Measurements from ENCODE around the gene TACC2. TPM values are rescaled to one million over a fixed set of nuclear protein-coding genes. Genes with fewer than 3 reads are reported as not detected.

Gene TACC2
- total RNA-seq, 1 experiment from 2014 or later, result 15.8 TPM

DNA sequence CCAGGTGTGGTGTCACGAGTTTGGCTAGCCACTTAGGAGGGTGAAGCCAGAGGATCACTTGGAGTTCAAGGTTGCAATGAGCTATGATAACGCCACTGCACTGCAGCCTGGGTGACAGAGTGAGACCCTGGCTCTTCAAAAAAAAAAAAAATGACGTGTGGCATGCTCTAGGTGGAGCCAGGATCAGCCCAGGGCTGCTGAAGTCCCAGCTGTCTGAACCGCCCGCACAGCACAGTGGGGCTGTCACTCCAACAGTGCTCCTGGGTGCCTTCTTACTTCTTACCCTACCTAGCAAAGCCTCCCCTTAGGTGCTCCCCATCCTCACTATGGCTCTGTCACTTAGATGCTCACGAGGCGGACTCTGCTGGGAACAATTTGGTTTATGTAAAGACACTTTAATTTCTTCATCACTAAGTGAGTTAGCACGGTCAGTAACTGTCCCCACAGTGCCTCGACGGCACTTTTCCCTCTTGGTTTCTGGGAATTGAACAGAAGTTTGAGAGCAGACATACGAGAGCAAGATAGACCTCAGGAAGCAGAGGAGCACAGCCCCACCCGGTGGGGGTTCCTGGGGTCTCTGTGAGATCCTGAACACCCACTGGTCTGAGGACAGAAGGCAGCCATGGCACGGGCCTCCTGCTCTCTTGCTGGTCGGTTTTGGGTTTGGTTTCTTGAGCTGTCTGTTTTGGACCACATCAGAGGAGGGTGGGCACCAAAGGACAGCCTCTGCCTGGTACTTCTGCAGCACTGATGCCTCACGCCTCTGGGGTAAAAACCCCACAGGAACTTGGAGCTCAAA is 215.9 kb downstream of the TACC2 start:
- H3F3A ChIP-seq (ENCODE audit: insufficient read depth, low read depth), result no peaks in the 10 kb centered on the region
- H3K9me2 ChIP-seq (ENCODE audit: insufficient read depth), result no peaks in the 10 kb centered on the region
- intact Hi-C loops (cut with micrococcal nuclease; ENCODE audit: unreplicated experiment), result no loop called here
- no peaks in the 10 kb centered on the region for H3K9me3 ChIP-seq (ENCODE audit: insufficient read depth, low read depth)
- no peaks in the 10 kb centered on the region for H3K4me1 ChIP-seq (replicated peaks; ENCODE audit: insufficient read depth)
- ChIA-PET POLR2A (ENCODE audit: unreplicated experiment) (no interaction called here), CTCF (no interaction called here)
- TF ChIP-seq EZH2 (IDR thresholded peaks at IDR 0.05; ENCODE audit: low read depth), result no peak
- TF ChIP-seq, protein P1, sequence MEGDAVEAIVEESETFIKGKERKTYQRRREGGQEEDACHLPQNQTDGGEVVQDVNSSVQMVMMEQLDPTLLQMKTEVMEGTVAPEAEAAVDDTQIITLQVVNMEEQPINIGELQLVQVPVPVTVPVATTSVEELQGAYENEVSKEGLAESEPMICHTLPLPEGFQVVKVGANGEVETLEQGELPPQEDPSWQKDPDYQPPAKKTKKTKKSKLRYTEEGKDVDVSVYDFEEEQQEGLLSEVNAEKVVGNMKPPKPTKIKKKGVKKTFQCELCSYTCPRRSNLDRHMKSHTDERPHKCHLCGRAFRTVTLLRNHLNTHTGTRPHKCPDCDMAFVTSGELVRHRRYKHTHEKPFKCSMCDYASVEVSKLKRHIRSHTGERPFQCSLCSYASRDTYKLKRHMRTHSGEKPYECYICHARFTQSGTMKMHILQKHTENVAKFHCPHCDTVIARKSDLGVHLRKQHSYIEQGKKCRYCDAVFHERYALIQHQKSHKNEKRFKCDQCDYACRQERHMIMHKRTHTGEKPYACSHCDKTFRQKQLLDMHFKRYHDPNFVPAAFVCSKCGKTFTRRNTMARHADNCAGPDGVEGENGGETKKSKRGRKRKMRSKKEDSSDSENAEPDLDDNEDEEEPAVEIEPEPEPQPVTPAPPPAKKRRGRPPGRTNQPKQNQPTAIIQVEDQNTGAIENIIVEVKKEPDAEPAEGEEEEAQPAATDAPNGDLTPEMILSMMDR (conservative IDR thresholded peaks at IDR 0.05), result no peak
- DNase-seq, result no peak
- no TSS peak for BruUV-seq (replicated peaks)
- H2AFZ ChIP-seq, result no peak overlapping the region
- H3K79me2 ChIP-seq (ENCODE audit: low read depth), result no peaks in the 10 kb centered on the region
- no peaks in the 10 kb centered on the region for H3K27me3 ChIP-seq (ENCODE audit: insufficient read depth, low read depth)
- H3K27ac ChIP-seq, result no peak overlapping the region
- no peaks in the 10 kb centered on the region for H3K36me3 ChIP-seq (ENCODE audit: low read depth)
- no peak overlapping the region for H3K4me2 ChIP-seq
- H3K4me3 ChIP-seq, result no peak overlapping the region
- H4K20me1 ChIP-seq (ENCODE audit: insufficient read depth), result no peaks in the 10 kb centered on the region

DNA sequence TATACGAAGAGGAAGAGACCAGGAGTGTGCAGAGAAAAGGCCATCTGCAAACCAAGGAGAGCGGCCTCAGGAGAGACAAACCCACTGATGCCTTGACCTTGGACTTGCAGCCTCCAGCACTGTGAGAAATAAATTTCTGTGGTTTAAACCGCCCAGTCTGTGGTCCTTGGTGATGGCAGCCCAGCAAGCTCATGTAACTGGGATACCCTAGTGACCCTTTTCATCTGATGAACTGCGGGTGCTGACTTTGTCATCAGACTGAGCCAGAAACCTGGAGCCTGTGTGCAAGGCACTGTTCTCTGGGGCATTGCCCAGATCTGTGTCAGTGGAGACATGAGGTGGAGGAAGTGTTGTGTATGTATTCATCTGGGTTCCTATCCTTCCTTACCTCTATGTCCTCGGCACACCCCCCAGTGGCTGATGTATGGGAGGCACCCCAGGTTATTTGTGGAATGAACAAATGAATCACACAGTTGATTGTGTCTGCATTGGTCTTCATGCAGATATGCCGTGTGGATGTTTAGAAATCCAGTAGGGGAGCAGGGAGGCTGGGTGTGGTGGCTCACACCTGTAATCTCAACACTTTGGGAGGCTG is 217.6 kb downstream of the TACC2 start:
- no peak overlapping the region for H2AFZ ChIP-seq
- H3K27me3 ChIP-seq (ENCODE audit: insufficient read depth, low read depth), result no peaks in the 10 kb centered on the region
- H3K36me3 ChIP-seq (ENCODE audit: low read depth), result no peaks in the 10 kb centered on the region
- no peaks in the 10 kb centered on the region for H3K79me2 ChIP-seq (ENCODE audit: low read depth)
- H3K27ac ChIP-seq, result no peak overlapping the region
- TF ChIP-seq, protein P1 (conservative IDR thresholded peaks at IDR 0.05), result no peak
- no peak for TF ChIP-seq EZH2 (IDR thresholded peaks at IDR 0.05; ENCODE audit: low read depth)
- no peaks in the 10 kb centered on the region for H3K4me1 ChIP-seq (replicated peaks; ENCODE audit: insufficient read depth)
- BruUV-seq (replicated peaks), result no TSS peak
- ChIA-PET POLR2A (ENCODE audit: unreplicated experiment) (no interaction called here), CTCF (no interaction called here)
- no peaks in the 10 kb centered on the region for H3F3A ChIP-seq (ENCODE audit: insufficient read depth, low read depth)
- no peak overlapping the region for H3K4me2 ChIP-seq
- intact Hi-C loops (cut with micrococcal nuclease; ENCODE audit: unreplicated experiment), result no loop called here
- H3K4me3 ChIP-seq, result no peak overlapping the region
- H3K9me2 ChIP-seq (ENCODE audit: insufficient read depth), result no peaks in the 10 kb centered on the region
- no peak for DNase-seq
- no peaks in the 10 kb centered on the region for H4K20me1 ChIP-seq (ENCODE audit: insufficient read depth)
- H3K9me3 ChIP-seq (ENCODE audit: insufficient read depth, low read depth), result no peaks in the 10 kb centered on the region

DNA sequence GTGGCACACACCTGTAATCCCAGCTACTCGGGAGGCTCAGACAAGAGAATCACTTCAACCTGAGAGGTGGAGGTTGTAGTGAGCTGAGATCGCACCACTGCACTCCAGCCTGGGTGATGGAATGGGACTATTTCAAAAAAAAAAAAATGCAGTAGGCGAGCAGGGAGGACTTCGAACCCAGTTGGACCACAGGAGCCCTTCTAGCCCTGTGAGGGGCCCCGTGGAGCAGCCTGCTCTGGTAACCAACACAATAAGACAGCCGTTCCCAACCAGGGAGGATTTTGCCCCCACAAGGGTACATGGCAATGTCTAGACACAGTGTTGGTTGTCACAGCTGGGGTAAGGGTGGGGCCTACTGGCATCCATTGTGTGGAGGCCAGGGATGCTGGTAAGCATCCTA is 218.2 kb downstream of the TACC2 start:
- no TSS peak for BruUV-seq (replicated peaks)
- Histone ChIP-seq H3K4me3 (no peak overlapping the region), H3K36me3 (ENCODE audit: low read depth) (no peaks in the 10 kb centered on the region), H2AFZ (no peak overlapping the region), H4K20me1 (ENCODE audit: insufficient read depth) (no peaks in the 10 kb centered on the region), H3K79me2 (ENCODE audit: low read depth) (no peaks in the 10 kb centered on the region), H3K4me2 (no peak overlapping the region), H3K9me3 (ENCODE audit: insufficient read depth, low read depth) (no peaks in the 10 kb centered on the region), H3K9me2 (ENCODE audit: insufficient read depth) (no peaks in the 10 kb centered on the region), H3F3A (ENCODE audit: insufficient read depth, low read depth) (no peaks in the 10 kb centered on the region), H3K27me3 (ENCODE audit: insufficient read depth, low read depth) (no peaks in the 10 kb centered on the region), H3K4me1 (replicated peaks; ENCODE audit: insufficient read depth) (no peaks in the 10 kb centered on the region), H3K27ac (no peak overlapping the region)
- TF ChIP-seq, protein P1 (conservative IDR thresholded peaks at IDR 0.05), result no peak
- TF ChIP-seq EZH2 (IDR thresholded peaks at IDR 0.05; ENCODE audit: low read depth), result no peak
- intact Hi-C loops (cut with micrococcal nuclease; ENCODE audit: unreplicated experiment), result no loop called here
- no peak for DNase-seq
- ChIA-PET CTCF (no interaction called here), POLR2A (ENCODE audit: unreplicated experiment) (no interaction called here)
